Heart right ventricle (tissue), 16 donors: ENCODE measurements around the gene TPD52L1. TPM values are rescaled to one million over a fixed set of nuclear protein-coding genes. Genes with fewer than 3 reads are reported as not detected.

ENCODE experiments used
- ATAC-seq, 8 donors: fragments of 200-7000 bp; cut with Tn5 transposase; one replicate each; pipeline ENCODE4 v1.9.1; 2020; ENCODE audit warnings: mild to moderate bottlenecking in 8 of 8, moderate library complexity in 8 of 8, moderate number of reproducible peaks in 1 of 8
- DNase-seq, 2 donors: peaks; one replicate each; pipeline ENCODE4 v3.0.0-alpha.2; 2020
- H3K27ac ChIP-seq, 10 donors: fragments of 200-600 bp; sonication (generic) in 2 of 10; one replicate each; pipeline versions ENCODE4 v1.5.0 to v1.8.0; 2020 to 2022; ENCODE audit warnings: mild to moderate bottlenecking in 3 of 10
- H3K27me3 ChIP-seq, 7 donors: fragments of 200-600 bp; one replicate each; pipeline ENCODE4 v1.8.0; 2021 to 2022; ENCODE audit warnings: mild to moderate bottlenecking in 2 of 7
- H3K36me3 ChIP-seq, 9 donors: fragments of 200-600 bp; sonication (generic) in 1 of 9; one replicate each; pipeline versions ENCODE4 v1.5.0 to v1.8.0; 2020 to 2022; ENCODE audit warnings: mild to moderate bottlenecking in 2 of 9
- H3K4me1 ChIP-seq, 9 donors: fragments of 200-600 bp; sonication (generic) in 1 of 9; one replicate each; pipeline versions ENCODE4 v1.5.0 to v1.8.0; 2020 to 2022; ENCODE audit warnings: mild to moderate bottlenecking in 4 of 9
- H3K4me3 ChIP-seq, 10 donors: fragments of 200-600 bp; sonication (generic) in 2 of 10; one replicate each; pipeline versions ENCODE4 v1.5.0 to v1.8.0; 2020 to 2022; ENCODE audit warnings: mild to moderate bottlenecking in 7 of 10, moderate library complexity in 2 of 10
- H3K9me3 ChIP-seq, 11 donors: fragments of 200-600 bp in 10 of 11; sonication (generic) in 2 of 11; one replicate each; pipeline versions ENCODE4 v1.5.0 to v1.8.0; 2013 to 2022; ENCODE audit warnings: mild to moderate bottlenecking in 2 of 11, control low read depth in 1 of 11, moderate library complexity in 1 of 11
- WGBS, 2 donors: extraction: QIAGEN DNeasy Blood & Tissue Kit; methylation state at CpG; one replicate each; pipeline ENCODE4 v1.1.7; 2013; ENCODE audit warnings: inconsistent platforms in 1 of 2; 5-methylcytosine and 5-hydroxymethylcytosine counted together
- intact Hi-C, 10 donors: fragments of 100-400 bp; cut with DNase I; formaldehyde crosslinking; loops; one replicate each; pipeline versions ENCODE4 v1.11.1 to v1.14.2; 2022
- polyA plus RNA-seq, 2 donors: library from polyadenylated mRNA; stranded (reverse); fragments of 200-250 nt; gene quantifications; one replicate each; pipeline ENCODE4 v1.2.3, GENCODE V29; 2013
- total RNA-seq, 10 donors: library from RNA; stranded (reverse); fragmentation: NEBNext Ultra II Directional in 3 of 10; extraction: Animal tissue kit (Norgen Biotek cat#: 25700) in 3 of 10; gene quantifications; one replicate each; pipeline versions ENCODE4 v1.2.1 to v1.2.4, GENCODE V29; 2021 to 2023
- TF ChIP-seq, protein P1 (sequence below), 9 donors: fragments of 200-600 bp; sonication (generic) in 2 of 9; IDR thresholded peaks; one replicate each; pipeline versions ENCODE4 v1.5.0 to v1.8.0; 2021 to 2022; ENCODE audit warnings: antibody characterized with exemption in 9 of 9, mild to moderate bottlenecking in 5 of 9, moderate library complexity in 1 of 9
- donor health status: Arrhythmogenic right ventricular cardiomyopathy.
- donor health status: ischemic (EF 13 %, LVEDD 7.1; RV severe dilation, severe dysfunction).
- donor health status: healthy with polysubstance abuse.
- donor health status: DM: no; HTN: yes; CAD: no.
- donor health status: DM: no; HTN: no; CAD: no.
- donor health status: ischemic (EF 25% LVEDD 6.9; RV normal size, moderate dysfunction).
- donor health status: ischemic (EF 25% LVEDD 5.7; RV mildly dilated, moderate dysfunction).
- donor health status: healthy.
- donor health status: DM: yes; HTN: yes; CAD: no.
- donor health status: Ischemic cardiomyopathy.
- donor health status: ischemic (EF 35%, LVEDD 5.7; RV mildly dilated, moderate dysfunction).
- donor health status: nonischemic (EF 11% LVEDD 7.7; RV severe dilation, severe dysfunction).
- donor health status: DM: yes; HTN: yes; CAD: no.
- donor health status: PGD.
- donor health status: ischemic (EF 29% LVEDD 5.4; RV normal size, mild dysfunction).
- donor health status: nonischemic (EF 23%, LVEDD 6.1; RV moderate dilation, normal function).

The TPD52L1 gene
- total and polyA plus RNA-seq, 12 donors, result 21.2 to 97.8 (median 54.1) TPM

DNA sequence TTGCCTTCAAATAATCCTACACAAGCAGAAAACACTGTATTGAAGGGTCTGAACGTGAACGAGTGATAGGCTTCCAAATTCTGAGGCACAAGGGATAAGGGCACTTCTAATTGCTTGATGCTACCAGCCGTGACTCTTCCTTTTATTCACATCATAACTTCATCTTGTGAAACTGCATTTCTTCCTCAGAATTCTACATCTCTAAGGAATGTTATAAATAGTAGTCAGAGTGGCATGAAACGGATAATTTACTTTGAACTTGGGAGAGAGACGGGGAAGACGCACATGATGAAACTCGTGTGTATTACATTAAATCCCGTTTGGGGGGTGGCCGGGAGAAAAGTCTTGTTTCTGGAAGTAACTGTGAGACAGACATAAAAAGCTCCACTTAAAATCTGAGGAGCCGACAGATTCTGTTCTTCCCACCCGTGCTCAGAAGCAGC lies 147.4 kb downstream of the TPD52L1 start:
- WGBS, 2 donors, result 3 to 5% methylated on average over 11 of the region's 11 CpGs
- Histone ChIP-seq H3K27me3 (no peaks in the 10 kb centered on the region), H3K9me3 (peaks cover 0 to 8% (median 0%) of the 10 kb centered on the region in 11 donors), H3K27ac (peak overlapping the region; percentile 86 to 97 (median 95)), H3K4me3 (peak overlapping the region; percentile 52 to 84 (median 76)), H3K4me1 (peaks cover 0 to 44% (median 22%) of the 10 kb centered on the region in 9 donors), H3K36me3 (peaks cover 0 to 43% (median 9%) of the 10 kb centered on the region in 9 donors)
- no peak for DNase-seq
- TF ChIP-seq, protein P1, sequence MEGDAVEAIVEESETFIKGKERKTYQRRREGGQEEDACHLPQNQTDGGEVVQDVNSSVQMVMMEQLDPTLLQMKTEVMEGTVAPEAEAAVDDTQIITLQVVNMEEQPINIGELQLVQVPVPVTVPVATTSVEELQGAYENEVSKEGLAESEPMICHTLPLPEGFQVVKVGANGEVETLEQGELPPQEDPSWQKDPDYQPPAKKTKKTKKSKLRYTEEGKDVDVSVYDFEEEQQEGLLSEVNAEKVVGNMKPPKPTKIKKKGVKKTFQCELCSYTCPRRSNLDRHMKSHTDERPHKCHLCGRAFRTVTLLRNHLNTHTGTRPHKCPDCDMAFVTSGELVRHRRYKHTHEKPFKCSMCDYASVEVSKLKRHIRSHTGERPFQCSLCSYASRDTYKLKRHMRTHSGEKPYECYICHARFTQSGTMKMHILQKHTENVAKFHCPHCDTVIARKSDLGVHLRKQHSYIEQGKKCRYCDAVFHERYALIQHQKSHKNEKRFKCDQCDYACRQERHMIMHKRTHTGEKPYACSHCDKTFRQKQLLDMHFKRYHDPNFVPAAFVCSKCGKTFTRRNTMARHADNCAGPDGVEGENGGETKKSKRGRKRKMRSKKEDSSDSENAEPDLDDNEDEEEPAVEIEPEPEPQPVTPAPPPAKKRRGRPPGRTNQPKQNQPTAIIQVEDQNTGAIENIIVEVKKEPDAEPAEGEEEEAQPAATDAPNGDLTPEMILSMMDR (IDR thresholded peaks at IDR 0.05), result no peak
- ATAC-seq, result peak in 1 of 8 donors; percentile 24
- intact Hi-C loops, result loop anchor here in 8 of 10 donors (2.0 to 10.0 kb wide), 8 partner anchors 104 to 656 kb away; partner anchors contain the start of genes TPD52L1 (in 6 of the 8) and HINT3 (in 2 of the 8)

DNA sequence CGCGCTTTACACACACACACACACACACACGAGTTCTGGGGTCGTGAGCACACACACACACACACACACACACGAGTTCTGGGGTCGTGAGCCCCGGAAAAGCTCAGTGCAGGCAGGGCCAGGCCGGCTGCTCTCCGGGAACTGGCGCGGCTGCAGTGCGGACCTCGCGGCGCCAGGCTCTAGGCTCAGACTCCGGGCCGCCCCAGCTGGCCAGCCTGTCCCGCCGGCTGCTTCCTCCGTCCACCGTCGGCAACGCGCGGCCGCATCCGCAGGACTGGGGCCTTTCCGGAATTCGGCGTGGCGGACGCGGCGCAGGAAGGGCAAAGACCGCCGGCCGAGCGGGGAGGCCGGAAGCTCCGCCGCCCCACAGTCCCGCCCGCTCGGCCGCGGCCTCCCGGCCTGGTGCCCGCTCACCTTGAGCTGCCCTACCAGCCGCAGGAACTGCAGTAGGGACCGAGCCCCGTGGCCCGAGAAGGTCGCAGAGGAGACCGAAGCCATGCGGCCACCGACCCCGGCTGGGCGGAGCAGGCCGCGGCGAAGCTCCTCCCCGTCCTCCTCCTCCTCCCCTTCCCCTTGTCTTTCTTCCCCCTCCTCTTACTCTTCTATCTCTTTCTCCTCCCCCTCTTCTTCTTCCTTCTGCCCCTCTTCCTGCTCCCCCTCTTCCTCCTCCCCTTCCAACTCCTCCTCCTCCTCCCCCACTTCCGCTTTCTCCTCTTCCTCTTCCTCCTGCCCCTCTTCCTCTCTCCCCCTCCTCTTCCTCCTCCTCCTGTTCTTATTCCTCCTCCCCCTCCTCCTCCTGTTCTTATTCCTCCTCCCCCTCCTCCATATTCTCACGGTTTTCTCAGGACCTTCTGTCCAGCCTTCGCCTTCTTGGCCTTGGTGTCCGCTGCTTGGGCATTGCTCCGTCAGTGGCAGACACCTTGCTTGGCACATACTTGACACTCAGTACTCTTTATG lies 148.1 kb downstream of the TPD52L1 start, which contains the start of gene HDDC2:
HDDC2 (minus strand) TSS at position 533 of the 957 bp plus-strand sequence; CDS start at position 498, 35 bp downstream.
- TF ChIP-seq, protein P1 (IDR thresholded peaks at IDR 0.05), result peak in 1 of 9 donors; percentile 4
- Histone ChIP-seq H3K27ac (peak within 1 kb of the TSS; percentile 86 to 97 (median 95)), H3K36me3 (peaks cover 0 to 36% (median 6%) of the 10 kb centered on the region in 9 donors), H3K27me3 (no peaks in the 10 kb centered on the region), H3K9me3 (peaks cover 0 to 8% (median 0%) of the 10 kb centered on the region in 11 donors), H3K4me3 (peak within 1 kb of the TSS; percentile 52 to 84 (median 76)), H3K4me1 (peaks cover 0 to 37% (median 20%) of the 10 kb centered on the region in 9 donors)
- 4 to 5% methylated on average over 65 to 67 of the region's 67 CpGs for WGBS, 2 donors
- intact Hi-C loops, result loop anchor here in 8 of 10 donors (2.0 to 10.0 kb wide), 8 partner anchors 104 to 656 kb away; partner anchors contain the start of genes TPD52L1 (in 6 of the 8) and HINT3 (in 2 of the 8)
- ATAC-seq, result peak; percentile 87 to 96 (median 92)
- DNase-seq, result peak; percentile 80 to 84

DNA sequence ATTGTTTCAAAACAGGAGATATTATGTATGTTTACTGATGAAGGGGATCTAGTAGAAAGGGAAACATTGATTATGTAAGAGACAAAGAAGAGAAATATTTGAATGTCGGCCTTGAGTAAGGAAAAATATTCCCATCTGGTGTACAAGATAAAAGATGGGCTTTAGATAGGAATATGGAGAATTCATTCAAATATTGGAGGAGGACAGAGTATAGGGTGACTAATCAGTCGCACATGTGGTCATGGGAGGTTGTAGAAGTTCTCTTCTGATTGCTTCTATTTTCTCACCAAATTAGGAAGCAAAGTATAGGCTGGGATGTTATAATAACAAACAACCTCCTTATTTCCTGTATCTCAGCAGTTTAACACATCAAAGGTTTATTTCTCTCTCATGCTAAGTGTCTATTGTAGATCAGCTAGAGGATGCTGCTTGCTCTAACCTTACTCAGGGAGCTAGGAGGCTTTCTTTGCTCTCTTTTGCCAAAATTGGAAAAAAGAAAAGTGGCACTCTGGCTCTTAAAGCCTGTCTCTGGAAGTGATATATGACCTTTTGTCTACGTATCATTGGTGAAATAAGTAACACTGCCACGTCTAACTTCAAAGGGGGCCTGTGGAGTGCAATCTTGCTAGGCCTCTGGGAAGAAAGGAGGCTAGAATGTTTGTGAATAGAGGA lies 149.4 kb downstream of the TPD52L1 start:
- Histone ChIP-seq H3K27me3 (no peaks in the 10 kb centered on the region), H3K36me3 (peaks cover 0 to 24% (median 0%) of the 10 kb centered on the region in 9 donors), H3K9me3 (peaks cover 0 to 8% (median 0%) of the 10 kb centered on the region in 11 donors), H3K4me3 (no peak overlapping the region), H3K4me1 (peaks cover 0 to 29% (median 20%) of the 10 kb centered on the region in 9 donors), H3K27ac (peak overlapping the region in 3 of 10 donors; percentile 95 to 97 (median 96))
- 80% methylated on average over 4 of the region's 4 CpGs for WGBS, 2 donors
- intact Hi-C loops, result loop anchor here in 8 of 10 donors (5.0 to 10.0 kb wide), 6 partner anchors 106 to 654 kb away; partner anchors contain the start of genes TPD52L1 (in 6 of the 8) and HINT3 (in 2 of the 8)
- DNase-seq, result no peak
- no peak for ATAC-seq
- TF ChIP-seq, protein P1 (IDR thresholded peaks at IDR 0.05), result no peak
